Glutamatergic neuron (in vitro differentiated cells): ENCODE data around the gene PUDP. TPM values are rescaled to one million over a fixed set of nuclear protein-coding genes. Genes with fewer than 3 reads are reported as not detected.

Source experiments
- DNase-seq: peaks from one replicate; pipeline ENCODE4 v3.0.0; 2022
- H3K27ac Mint-ChIP-seq: one replicate; pipeline ENCODE4 v1.8.0; 2020; ENCODE audit warnings: mild to moderate bottlenecking, mixed read lengths, inconsistent platforms; ENCODE audit not compliant: unreplicated experiment
- H3K27me3 Mint-ChIP-seq: one replicate; pipeline ENCODE4 v1.8.0; 2020; ENCODE audit warnings: mild to moderate bottlenecking, moderate library complexity, mixed read lengths, inconsistent platforms; ENCODE audit not compliant: unreplicated experiment
- H3K36me3 Mint-ChIP-seq: one replicate; pipeline ENCODE4 v1.8.0; 2020; ENCODE audit warnings: mild to moderate bottlenecking, mixed read lengths, inconsistent platforms; ENCODE audit not compliant: unreplicated experiment
- H3K4me1 Mint-ChIP-seq: one replicate; pipeline ENCODE4 v1.8.0; 2020; ENCODE audit warnings: mild to moderate bottlenecking, low read depth, mixed read lengths, inconsistent platforms; ENCODE audit not compliant: unreplicated experiment
- H3K4me3 Mint-ChIP-seq: one replicate; pipeline ENCODE4 v1.8.0; 2020; ENCODE audit warnings: mild to moderate bottlenecking, mixed read lengths, inconsistent platforms; ENCODE audit not compliant: unreplicated experiment
- H3K9me3 Mint-ChIP-seq: one replicate; pipeline ENCODE4 v1.8.0; 2020; ENCODE audit warnings: mild to moderate bottlenecking, moderate library complexity, mixed read lengths, inconsistent platforms; ENCODE audit not compliant: unreplicated experiment
- CTCF ChIP-seq: fragments of 200-600 bp; sonication (generic); IDR thresholded peaks from one replicate; pipeline ENCODE4 v1.5.0; 2021; ENCODE audit not compliant: partially characterized antibody, unreplicated experiment
- total RNA-seq: library from RNA; stranded (reverse); fragmentation: NEBNext Ultra II Directional; extraction: Animal tissue kit (Norgen Biotek cat#: 25700); gene quantifications from one replicate; pipeline ENCODE4 v1.2.1, GENCODE V29; 2021; ENCODE audit not compliant: unreplicated experiment

PUDP gene
- total RNA-seq, 1 donor from 2014 or later = 22.7 TPM

GRCh38 chrX:7090641-7091040 lies 57.3 kb downstream of the PUDP start:
- H3K36me3 Mint-ChIP-seq = no peaks in the 10 kb centered on the region
- H3K4me3 Mint-ChIP-seq = no peak overlapping the region
- TF ChIP-seq CTCF = no peak
- no peak for DNase-seq
- H3K27ac Mint-ChIP-seq = no peak overlapping the region
- no peaks in the 10 kb centered on the region for H3K9me3 Mint-ChIP-seq
- H3K4me1 Mint-ChIP-seq = peaks cover 9% of the 10 kb centered on the region
- H3K27me3 Mint-ChIP-seq = no peaks in the 10 kb centered on the region

- DNase-seq = no peak
- H3K9me3 Mint-ChIP-seq = no peaks in the 10 kb centered on the region
- H3K4me3 Mint-ChIP-seq = no peak overlapping the region
- H3K36me3 Mint-ChIP-seq = no peaks in the 10 kb centered on the region
- H3K4me1 Mint-ChIP-seq = peaks cover 9% of the 10 kb centered on the region
- H3K27ac Mint-ChIP-seq = no peak overlapping the region
- no peaks in the 10 kb centered on the region for H3K27me3 Mint-ChIP-seq
- no peak for TF ChIP-seq CTCF
Observed at GRCh38 chrX:7088968-7089615, 58.9 kb downstream of the PUDP start.

- DNase-seq = no peak
- H3K27me3 Mint-ChIP-seq = no peaks in the 10 kb centered on the region
Observed at GRCh38 chrX:7086384-7086783, 61.6 kb downstream of the PUDP start.

GRCh38 chrX:7085879-7086278 lies 62.1 kb downstream of the PUDP start:
- no peak overlapping the region for H3K27ac Mint-ChIP-seq
- H3K4me1 Mint-ChIP-seq = peaks cover 11% of the 10 kb centered on the region
- no peak overlapping the region for H3K4me3 Mint-ChIP-seq
- H3K9me3 Mint-ChIP-seq = no peaks in the 10 kb centered on the region
- H3K27me3 Mint-ChIP-seq = no peaks in the 10 kb centered on the region
- no peak for DNase-seq
- TF ChIP-seq CTCF = no peak
- no peaks in the 10 kb centered on the region for H3K36me3 Mint-ChIP-seq

More at GRCh38 chrX:7086384-7086783, 61.6 kb downstream of the PUDP start:
- H3K4me1 Mint-ChIP-seq = peaks cover 11% of the 10 kb centered on the region
- no peak for TF ChIP-seq CTCF
- H3K9me3 Mint-ChIP-seq = no peaks in the 10 kb centered on the region
- H3K36me3 Mint-ChIP-seq = no peaks in the 10 kb centered on the region
- no peak overlapping the region for H3K27ac Mint-ChIP-seq
- H3K4me3 Mint-ChIP-seq = no peak overlapping the region

GRCh38 chrX:7084841-7085240 lies 63.1 kb downstream of the PUDP start:
- peaks cover 11% of the 10 kb centered on the region for H3K4me1 Mint-ChIP-seq
- no peak for DNase-seq
- H3K27me3 Mint-ChIP-seq = no peaks in the 10 kb centered on the region
- H3K9me3 Mint-ChIP-seq = no peaks in the 10 kb centered on the region
- no peak overlapping the region for H3K27ac Mint-ChIP-seq
- no peak overlapping the region for H3K4me3 Mint-ChIP-seq
- TF ChIP-seq CTCF = no peak
- no peaks in the 10 kb centered on the region for H3K36me3 Mint-ChIP-seq
